ENCODE measurements around the gene TIMMDC1. TPM values are rescaled to one million over a fixed set of nuclear protein-coding genes. Genes with fewer than 3 reads are reported as not detected.
A peak's percentile ranks its signal among the peaks of the same experiment; 100 is the strongest.

TIMMDC1 gene
- total RNA-seq, 1 donor from 2014 or later, result 73.0 TPM

GRCh38 chr3:119541547-119541946 lies 43.2 kb downstream of the TIMMDC1 start:
- TF ChIP-seq CTCF (IDR thresholded peaks at IDR 0.05), result no peak
- ChIA-PET CTCF (no interaction called here), POLR2A (interaction anchor here (0.7 to 1.5 kb wide), 4 partner anchors 9 to 15 kb away, joined by 3 to 5 read pairs (median 4); no protein-coding TSS in a partner anchor)
- peaks cover 77% of the 10 kb centered on the region for H3K4me1 Mint-ChIP-seq
- DNase-seq (no peak), ATAC-seq (ENCODE audit: low read depth) (no peak)
- peak overlapping the region; percentile 77 for H3K27ac Mint-ChIP-seq
- no peaks in the 10 kb centered on the region for H3K27me3 Mint-ChIP-seq
- intact Hi-C loops (cut with micrococcal nuclease), result no loop called here
- H3K36me3 Mint-ChIP-seq (ENCODE audit: low read depth), result peaks cover 88% of the 10 kb centered on the region
- H3K4me3 Mint-ChIP-seq, result peak overlapping the region; percentile 33
- H3K9me3 Mint-ChIP-seq, result no peaks in the 10 kb centered on the region

- DNase-seq, result no peak
These were observed 43.9 kb downstream of the TIMMDC1 start for GRCh38 chr3:119542168-119542767.

GRCh38 chr3:119543147-119543546 lies 44.8 kb downstream of the TIMMDC1 start:
- no peaks in the 10 kb centered on the region for H3K27me3 Mint-ChIP-seq
- CTCF ChIA-PET, result no interaction called here
- no peak overlapping the region for H3K4me3 Mint-ChIP-seq
- H3K9me3 Mint-ChIP-seq, result no peaks in the 10 kb centered on the region
- H3K4me1 Mint-ChIP-seq, result peaks cover 77% of the 10 kb centered on the region
- POLR2A ChIA-PET, result interaction anchor here (0.6 to 0.9 kb wide), 3 partner anchors 16 to 264 kb away, joined by 4 to 15 read pairs (median 6); partner anchors contain the start of gene CD80
- no peak overlapping the region for H3K27ac Mint-ChIP-seq
- no peak for DNase-seq
- no peak for ATAC-seq (ENCODE audit: low read depth)
- peaks cover 85% of the 10 kb centered on the region for H3K36me3 Mint-ChIP-seq (ENCODE audit: low read depth)
- no peak for TF ChIP-seq CTCF (IDR thresholded peaks at IDR 0.05)
- intact Hi-C loops (cut with micrococcal nuclease), result no loop called here

More at GRCh38 chr3:119542168-119542767, 43.9 kb downstream of the TIMMDC1 start:
- peak overlapping the region; percentile 77 for H3K27ac Mint-ChIP-seq
- ChIA-PET POLR2A (interaction anchor here (0.6 to 1.5 kb wide), 4 partner anchors 8 to 96 kb away, joined by 3 to 15 read pairs (median 4); partner anchors contain the start of gene CD80), CTCF (no interaction called here)
- TF ChIP-seq CTCF (IDR thresholded peaks at IDR 0.05), result no peak
- H3K4me3 Mint-ChIP-seq, result peak overlapping the region; percentile 33
- no peaks in the 10 kb centered on the region for H3K9me3 Mint-ChIP-seq
- ATAC-seq (ENCODE audit: low read depth), result no peak
- no peaks in the 10 kb centered on the region for H3K27me3 Mint-ChIP-seq
- intact Hi-C loops (cut with micrococcal nuclease), result no loop called here
- H3K4me1 Mint-ChIP-seq, result peaks cover 79% of the 10 kb centered on the region
- H3K36me3 Mint-ChIP-seq (ENCODE audit: low read depth), result peaks cover 87% of the 10 kb centered on the region

GRCh38 chr3:119547227-119547626 lies 48.9 kb downstream of the TIMMDC1 start:
- H3K36me3 Mint-ChIP-seq (ENCODE audit: low read depth), result peaks cover 83% of the 10 kb centered on the region
- intact Hi-C loops (cut with micrococcal nuclease), result no loop called here
- POLR2A ChIA-PET, result interaction anchor here (0.6 kb wide), 1 partner anchor 92 kb away, joined by 4 read pairs; no protein-coding TSS in a partner anchor
- H3K9me3 Mint-ChIP-seq, result no peaks in the 10 kb centered on the region
- no peak overlapping the region for H3K27ac Mint-ChIP-seq
- no peak for TF ChIP-seq CTCF (IDR thresholded peaks at IDR 0.05)
- CTCF ChIA-PET, result no interaction called here
- DNase-seq (no peak), ATAC-seq (ENCODE audit: low read depth) (no peak)
- H3K27me3 Mint-ChIP-seq, result no peaks in the 10 kb centered on the region
- H3K4me3 Mint-ChIP-seq, result no peak overlapping the region
- peaks cover 75% of the 10 kb centered on the region for H3K4me1 Mint-ChIP-seq

GRCh38 chr3:119548341-119548740 lies 50.0 kb downstream of the TIMMDC1 start:
- intact Hi-C loops (cut with micrococcal nuclease), result no loop called here
- ATAC-seq (ENCODE audit: low read depth) (no peak), DNase-seq (no peak)
- H3K4me1 Mint-ChIP-seq, result peaks cover 71% of the 10 kb centered on the region
- H3K4me3 Mint-ChIP-seq, result no peak overlapping the region
- H3K27ac Mint-ChIP-seq, result no peak overlapping the region
- TF ChIP-seq CTCF (IDR thresholded peaks at IDR 0.05), result no peak
- POLR2A ChIA-PET, result no interaction called here
- H3K36me3 Mint-ChIP-seq (ENCODE audit: low read depth), result peaks cover 79% of the 10 kb centered on the region
- CTCF ChIA-PET, result interaction anchor here (1.4 kb wide), 1 partner anchor 11 kb away, joined by 3 read pairs; the partner anchor contains the start of gene CD80
- H3K27me3 Mint-ChIP-seq, result no peaks in the 10 kb centered on the region
- H3K9me3 Mint-ChIP-seq, result no peaks in the 10 kb centered on the region
